Astrocyte (in vitro differentiated cells and primary cell): Measurements from ENCODE around the gene CAMK2D.

ENCODE experiments used
- CTCF ChIP-seq: IDR thresholded peaks from 2 replicates; pipeline ENCODE4 v1.5.1; 2011; ENCODE audit warnings: low read depth, mild to moderate bottlenecking, inconsistent platforms, low read length, moderate library complexity; ENCODE audit not compliant: insufficient read depth
- EZH2 ChIP-seq: IDR thresholded peaks from 2 replicates; pipeline ENCODE4 v1.6.1; 2012; ENCODE audit warnings: mild to moderate bottlenecking, low read length, inconsistent platforms; ENCODE audit not compliant: insufficient read depth

DNA sequence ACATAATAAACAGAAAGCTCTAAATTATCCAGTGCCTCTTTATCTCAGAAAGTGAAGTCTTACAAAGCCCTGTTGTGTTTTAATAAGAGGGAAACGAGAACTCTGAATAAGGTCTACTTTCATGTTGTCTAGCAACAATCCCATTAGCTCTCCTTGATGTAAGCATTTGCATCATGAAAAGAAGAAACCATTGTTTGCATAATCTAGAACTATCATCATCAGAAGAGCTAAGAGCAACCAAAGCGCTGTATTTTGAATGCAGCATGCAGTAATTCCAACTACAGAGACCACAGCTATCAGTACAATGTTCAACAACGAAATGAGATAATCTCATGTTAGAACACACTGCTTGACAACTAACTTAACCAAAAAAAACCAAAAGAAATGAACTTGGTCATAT is 257.1 kb downstream of the CAMK2D start:
- TF ChIP-seq CTCF: no peak
- TF ChIP-seq EZH2: no peak
